ENCODE results near the gene CCDC169.
"Not testable (repeated sequence)": the region's sequence is repeated elsewhere in the genome, so short reads cannot be mapped to it uniquely, and the experiment has no call there.

Gene CCDC169

GRCh38 chr13:36313047-36313969 lies 15.7 kb upstream of the CCDC169 start:
- no peak for DNase-seq (ENCODE audit: low read depth)

DNA sequence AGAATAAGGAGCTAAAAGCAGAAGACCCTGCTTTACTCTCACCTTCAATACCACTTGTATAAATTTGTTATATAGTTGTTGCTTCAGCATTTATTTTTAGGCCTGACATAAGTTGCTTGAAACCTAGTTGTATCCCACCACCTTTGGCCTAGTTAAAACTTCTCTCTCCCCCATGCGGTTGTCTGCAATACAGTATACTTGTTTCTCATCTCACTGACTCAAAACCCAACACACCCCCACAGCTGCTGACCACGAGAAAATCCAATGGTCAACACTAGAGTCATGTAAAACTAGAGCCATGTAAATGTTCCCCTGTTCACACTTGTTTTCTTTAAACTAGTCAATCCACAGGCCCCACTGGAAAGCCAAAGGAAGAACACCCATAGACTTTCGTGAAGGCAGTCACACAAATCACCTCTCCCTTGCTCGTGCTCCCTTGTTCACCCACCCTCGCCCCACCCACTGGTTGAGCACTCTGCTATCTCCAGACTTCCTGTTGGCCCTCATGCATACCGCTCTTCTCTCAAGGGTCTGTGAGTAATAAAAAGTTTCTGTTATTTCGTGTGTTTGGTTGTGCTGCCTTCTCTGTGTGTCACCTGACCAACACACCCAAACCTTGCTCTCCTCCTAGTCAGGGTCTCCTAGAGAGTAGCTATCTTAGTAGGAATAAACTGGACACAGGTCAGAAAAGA lies 12.9 kb upstream of the CCDC169 start:
- DNase-seq (ENCODE audit: low read depth) = no peak

DNA sequence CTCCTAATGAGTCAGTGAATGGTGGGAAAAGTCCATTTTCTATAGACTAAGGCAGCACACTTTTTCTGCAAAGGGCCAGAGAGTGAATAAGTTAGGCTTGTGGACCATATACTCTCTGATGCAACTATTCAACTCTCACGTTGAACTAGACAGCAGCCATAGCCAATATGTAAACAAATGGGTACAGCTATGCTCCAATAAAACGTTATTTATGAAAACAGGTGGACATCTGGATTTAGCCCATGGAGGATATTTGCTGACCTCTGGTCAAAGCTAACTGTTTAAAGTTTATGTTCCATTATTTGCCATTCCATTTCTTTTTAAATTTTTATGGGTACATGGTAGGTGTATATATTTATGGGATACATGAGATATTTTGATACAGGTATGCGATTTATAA lies 4.7 kb upstream of the CCDC169 start:
- DNase-seq (ENCODE audit: low read depth) = no peak

DNA sequence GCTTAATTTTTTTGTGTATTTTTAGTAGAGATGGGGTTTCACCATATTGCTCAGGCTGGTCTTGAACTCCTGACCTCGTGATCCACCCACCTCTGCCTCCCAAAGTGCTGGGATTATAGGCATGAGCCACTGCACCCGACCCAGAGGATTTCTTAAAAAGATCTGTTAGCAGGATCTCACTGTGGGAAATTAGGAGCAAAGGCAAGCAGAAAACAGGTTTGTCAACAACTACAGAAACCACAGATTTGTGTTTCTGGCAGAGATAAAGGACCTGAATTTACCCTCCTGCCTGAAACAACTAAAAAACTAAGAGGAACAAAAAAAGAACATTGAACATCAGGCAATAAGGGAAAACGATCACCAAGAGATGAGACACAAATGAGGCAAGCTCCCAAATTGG lies 1.9 kb upstream of the CCDC169 start:
- DNase-seq (ENCODE audit: low read depth) = not testable (repeated sequence)

DNA sequence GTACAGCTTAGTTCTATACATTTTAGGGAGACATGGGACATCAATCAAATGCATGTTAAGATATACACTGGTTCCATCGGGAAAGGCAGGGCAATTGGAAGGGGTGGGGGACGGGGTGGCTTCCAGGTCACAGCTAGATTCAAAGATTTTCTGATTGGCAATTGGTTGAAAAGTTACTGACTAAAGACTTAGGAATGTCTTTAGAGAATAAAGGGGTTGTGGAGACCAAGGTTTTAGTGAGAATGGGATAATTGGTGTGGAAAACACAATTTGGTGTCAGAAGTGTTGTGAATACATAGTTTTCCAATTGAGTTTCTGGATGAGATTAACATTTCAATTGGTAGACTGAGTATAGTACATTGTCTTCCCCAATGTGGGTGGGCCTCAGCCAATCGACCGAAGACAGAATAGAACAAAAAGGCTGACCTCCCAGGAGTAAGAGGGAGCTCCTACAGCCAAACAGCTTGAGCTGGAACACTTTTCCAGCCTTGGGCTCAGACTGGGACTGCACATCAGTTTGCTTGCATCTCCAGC lies 988 bp upstream of the CCDC169 start:
- DNase-seq (ENCODE audit: low read depth) = no peak

DNA sequence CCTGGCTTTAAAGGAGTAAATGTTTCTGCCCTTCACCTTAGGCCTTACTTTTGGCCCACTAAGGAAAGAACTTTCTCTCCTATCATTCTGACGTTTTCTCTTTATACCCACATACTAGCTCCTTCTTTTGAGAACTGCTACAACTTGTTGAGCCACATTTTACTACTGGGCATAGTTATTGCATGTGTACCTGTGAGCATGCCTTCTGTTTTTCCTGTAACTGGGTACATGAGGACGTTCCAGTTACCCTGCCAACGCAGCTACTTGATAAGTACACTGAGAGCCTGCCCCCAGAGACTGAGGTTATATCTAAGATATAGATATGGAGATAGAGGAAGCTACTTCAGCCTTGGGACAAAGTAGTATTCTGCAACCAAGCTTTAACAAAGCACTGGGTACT lies 3.5 kb downstream of the CCDC169 start:
- DNase-seq (ENCODE audit: low read depth) = no peak

GRCh38 chr13:36293497-36293896 lies 4.1 kb downstream of the CCDC169 start:
- no peak for DNase-seq (ENCODE audit: low read depth)

DNA sequence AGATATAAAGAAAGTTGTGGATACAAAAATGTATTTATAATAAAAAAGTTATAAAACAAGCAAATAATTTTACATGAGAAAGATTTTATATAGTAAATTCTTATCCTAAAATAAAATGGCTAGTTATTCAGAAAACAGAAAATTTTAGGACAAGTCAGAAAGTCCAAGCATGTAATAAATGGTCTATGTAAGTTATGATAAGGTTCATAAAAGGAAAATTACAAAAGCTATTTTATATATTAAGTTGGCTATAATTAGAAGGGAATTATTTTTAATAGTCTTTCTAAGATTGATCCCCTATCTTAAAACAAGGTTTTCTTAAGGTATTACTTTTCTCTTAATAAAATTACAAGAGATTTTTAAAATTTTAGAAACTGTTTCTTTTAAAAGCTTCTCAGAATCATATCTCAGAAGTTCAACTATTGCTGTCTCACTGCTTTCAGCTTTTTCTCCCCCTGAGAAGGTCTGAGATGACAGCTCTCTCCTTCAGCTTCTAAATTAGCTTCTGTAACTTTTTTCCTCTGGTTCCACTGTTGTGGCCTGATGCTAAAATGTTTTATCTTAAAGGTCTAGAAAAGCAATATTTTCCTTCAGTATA lies 8.7 kb downstream of the CCDC169 start:
- no peak for DNase-seq (ENCODE audit: low read depth)

DNA sequence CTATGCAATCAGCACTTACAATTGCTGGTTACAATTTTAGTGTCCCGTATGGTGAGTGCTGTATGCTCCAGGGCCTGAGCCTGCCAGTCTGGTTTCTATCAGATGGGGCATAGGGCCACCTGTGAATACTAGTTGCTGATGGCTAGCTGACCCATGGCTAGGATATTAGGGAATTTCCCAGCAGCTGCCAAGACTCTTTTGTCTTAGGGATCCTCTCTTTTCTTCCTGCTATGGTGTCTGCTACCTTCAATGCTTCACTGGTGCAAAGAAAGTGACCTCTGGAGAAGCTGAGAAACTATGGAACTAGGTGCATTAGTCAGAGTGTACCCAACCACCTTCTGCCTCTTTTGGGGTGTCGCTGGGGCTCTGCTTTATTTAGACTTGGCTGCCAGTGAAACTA lies 11.6 kb downstream of the CCDC169 start:
- no peak for DNase-seq (ENCODE audit: low read depth)

- DNase-seq (ENCODE audit: low read depth) = no peak
Observed at GRCh38 chr13:36282821-36283432, 14.7 kb downstream of the CCDC169 start.

- no peak for DNase-seq (ENCODE audit: low read depth)
Observed at GRCh38 chr13:36275190-36276002, 22.2 kb downstream of the CCDC169 start.

GRCh38 chr13:36273431-36273830 lies 24.2 kb downstream of the CCDC169 start:
- DNase-seq (ENCODE audit: low read depth) = no peak

DNA sequence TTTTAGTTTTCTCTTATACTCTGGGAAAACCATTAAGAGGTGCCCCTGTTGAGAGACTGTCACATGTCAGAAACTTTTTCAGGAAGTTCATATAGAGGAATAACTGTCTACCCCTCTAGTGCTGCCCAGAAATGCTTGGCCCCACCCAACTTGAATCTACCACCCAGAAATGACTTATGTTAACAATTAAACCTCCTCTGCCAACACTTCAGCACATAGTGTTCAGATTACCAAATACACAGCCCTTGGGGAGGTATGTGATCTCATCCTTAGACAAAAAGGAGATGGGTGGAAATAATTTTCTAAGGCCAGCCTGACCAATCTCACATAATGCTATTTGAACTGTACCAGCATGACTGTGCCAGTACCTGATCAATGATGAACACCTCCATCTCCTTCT lies 35.6 kb downstream of the CCDC169 start:
- DNase-seq (ENCODE audit: low read depth) = no peak

DNA sequence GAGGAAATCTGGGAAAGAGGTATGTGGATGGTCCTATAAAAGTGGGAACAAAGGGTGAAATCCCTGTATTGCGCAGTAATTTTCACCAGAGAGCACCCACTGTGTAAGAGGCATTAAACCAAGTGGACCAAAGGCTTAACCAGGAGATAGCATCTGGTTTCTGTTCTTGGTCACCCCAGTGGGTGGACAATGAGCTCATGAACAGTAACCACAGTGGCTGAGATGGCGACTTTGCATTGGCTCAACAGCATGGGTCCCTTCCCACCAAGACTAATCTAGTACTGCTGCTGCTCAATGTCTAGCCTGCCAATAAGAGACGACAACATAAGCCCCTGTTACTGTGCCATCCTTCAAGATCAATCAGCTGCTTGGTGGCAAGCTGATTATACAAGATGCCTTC lies 36.6 kb downstream of the CCDC169 start:
- DNase-seq (ENCODE audit: low read depth) = no peak

GRCh38 chr13:36259361-36260137 lies 38.1 kb downstream of the CCDC169 start:
- no peak for DNase-seq (ENCODE audit: low read depth)

DNA sequence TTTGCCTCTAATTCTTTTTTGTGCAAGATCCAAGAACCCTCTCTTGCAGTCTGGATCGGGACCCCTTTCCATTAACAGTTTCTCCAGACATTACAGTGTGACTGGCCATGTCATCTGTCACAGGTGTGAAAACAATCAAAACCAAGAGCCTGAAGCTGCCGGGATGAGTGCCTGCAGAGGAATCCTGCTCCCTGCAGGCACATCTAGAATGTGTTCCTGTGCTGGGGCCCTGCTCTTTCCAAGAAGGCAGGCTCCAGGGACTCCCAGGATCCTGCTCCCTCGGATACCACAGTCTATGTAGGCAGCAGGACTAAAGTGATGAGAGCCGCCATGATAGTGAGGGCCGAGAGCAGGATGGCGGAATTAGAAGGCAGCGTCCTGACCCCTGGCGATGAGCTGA lies 38.8 kb downstream of the CCDC169 start:
- DNase-seq (ENCODE audit: low read depth) = no peak

GRCh38 chr13:36251526-36251925 lies 46.1 kb downstream of the CCDC169 start:
- DNase-seq (ENCODE audit: low read depth) = no peak

- no peak for DNase-seq (ENCODE audit: low read depth)
Observed at GRCh38 chr13:36251017-36251416, 46.6 kb downstream of the CCDC169 start.

DNA sequence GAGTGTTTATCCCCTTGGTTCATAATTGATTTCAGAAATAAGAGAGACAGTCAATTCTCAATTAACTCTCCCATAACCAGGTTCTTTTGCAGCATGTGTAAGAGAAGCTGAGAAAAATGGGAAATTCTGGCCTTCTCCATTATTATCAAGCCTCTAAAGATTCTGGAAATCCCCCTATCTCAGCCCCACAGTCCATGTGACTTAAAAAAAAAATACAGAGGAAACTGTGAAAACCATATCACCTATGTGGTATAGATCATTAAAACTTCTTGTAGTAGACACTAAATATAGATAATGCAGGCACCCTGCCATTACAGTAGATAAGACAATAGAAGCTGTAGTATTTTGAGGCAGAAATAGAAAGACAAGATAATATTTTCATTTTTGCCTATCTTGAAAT lies 48.9 kb downstream of the CCDC169 start:
- DNase-seq (ENCODE audit: low read depth) = no peak

- DNase-seq (ENCODE audit: low read depth) = no peak
Observed at GRCh38 chr13:36244990-36245389, 52.6 kb downstream of the CCDC169 start.

DNA sequence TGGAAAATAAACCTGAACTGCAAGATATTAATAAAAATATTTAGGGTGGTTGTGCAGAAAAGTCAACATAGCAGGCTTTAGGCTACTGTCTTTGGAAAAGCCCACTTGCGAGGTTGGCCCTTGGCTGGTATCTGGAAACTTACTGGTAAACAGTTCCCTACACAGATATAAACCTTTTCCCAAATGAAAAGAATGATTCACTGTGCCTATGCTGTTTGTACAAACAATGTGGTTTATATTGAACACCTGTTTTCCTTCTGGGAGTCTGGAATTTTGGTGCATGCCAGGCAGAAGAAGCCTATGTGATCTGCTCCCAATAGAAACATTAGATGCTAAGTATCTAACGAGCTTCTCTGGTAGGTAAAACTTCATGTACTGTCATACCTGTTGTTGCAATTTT lies 53.5 kb downstream of the CCDC169 start:
- DNase-seq (ENCODE audit: low read depth) = no peak
